GM11168 (cell line): Measurements from ENCODE around the gene AKT1.
"Not testable (repeated sequence)": the region's sequence is repeated elsewhere in the genome, so short reads cannot be mapped to it uniquely, and the experiment has no call there.

Experiments
- in situ Hi-C: fragments of 300-500 bp; cut with MboI; formaldehyde crosslinking; loops from one replicate; pipeline ENCODE4 v1.12.0; 2022; ENCODE audit warnings: low sequenced_read_pairs; ENCODE audit not compliant: unreplicated experiment

The AKT1 gene

GRCh38 chr14:104794993-104795780 is at the start of gene AKT1:
AKT1 (minus strand) TSS chr14:104795748; CDS start chr14:104792643, 3,105 bp downstream.
- in situ Hi-C loops = no loop called here

GRCh38 chr14:104845033-104845666 is 49.6 kb upstream of the AKT1 start:
- in situ Hi-C loops = no loop called here

GRCh38 chr14:104844306-104845032 is 48.9 kb upstream of the AKT1 start:
- in situ Hi-C loops = no loop called here

GRCh38 chr14:104843442-104844305 is 48.1 kb upstream of the AKT1 start:
- in situ Hi-C loops = no loop called here

- in situ Hi-C loops = no loop called here
Observed at GRCh38 chr14:104843006-104843405, 47.5 kb upstream of the AKT1 start.

GRCh38 chr14:104841730-104842129 is 46.2 kb upstream of the AKT1 start:
- in situ Hi-C loops = no loop called here

- in situ Hi-C loops = not testable (repeated sequence)
Observed at GRCh38 chr14:104836171-104836935, 40.8 kb upstream of the AKT1 start.

GRCh38 chr14:104830781-104831180 is 35.2 kb upstream of the AKT1 start:
- in situ Hi-C loops = no loop called here

GRCh38 chr14:104827177-104828055 is 31.9 kb upstream of the AKT1 start:
- in situ Hi-C loops = no loop called here

GRCh38 chr14:104826861-104827176 is 31.3 kb upstream of the AKT1 start:
- in situ Hi-C loops = no loop called here

GRCh38 chr14:104826189-104826860 is 30.8 kb upstream of the AKT1 start:
- in situ Hi-C loops = no loop called here

GRCh38 chr14:104824353-104824997 is 28.9 kb upstream of the AKT1 start:
- in situ Hi-C loops = loop anchor here (5.0 kb wide), 1 partner anchor 57 kb away; no protein-coding TSS in a partner anchor

GRCh38 chr14:104822821-104823615 is 27.5 kb upstream of the AKT1 start:
- in situ Hi-C loops = loop anchor here (5.0 kb wide), 1 partner anchor 56 kb away; no protein-coding TSS in a partner anchor

GRCh38 chr14:104821971-104822608 is 26.5 kb upstream of the AKT1 start:
- in situ Hi-C loops = loop anchor here (5.0 kb wide), 1 partner anchor 55 kb away; no protein-coding TSS in a partner anchor

GRCh38 chr14:104821229-104821945 is 25.8 kb upstream of the AKT1 start:
- in situ Hi-C loops = loop anchor here (5.0 kb wide), 1 partner anchor 54 kb away; no protein-coding TSS in a partner anchor
